HFFc6 (cell line): Measurements from ENCODE around the gene AFAP1. TPM values are rescaled to one million over a fixed set of nuclear protein-coding genes. Genes with fewer than 3 reads are reported as not detected.

Experiments used
- DNase-seq: peaks from one replicate; pipeline ENCODE4 v3.0.0-alpha.2; 2018
- H3K27ac Mint-ChIP-seq: 2 replicates; pipeline ENCODE4 v1.8.0; 2020; ENCODE audit warnings: mild to moderate bottlenecking, mixed read lengths
- H3K27me3 Mint-ChIP-seq: 2 replicates; pipeline ENCODE4 v1.8.0; 2021; ENCODE audit warnings: mild to moderate bottlenecking, moderate library complexity, mixed read lengths; ENCODE audit not compliant: insufficient read depth
- H3K36me3 Mint-ChIP-seq: 2 replicates; pipeline ENCODE4 v1.8.0; 2021; ENCODE audit warnings: low read depth, mixed read lengths
- H3K4me1 Mint-ChIP-seq: 2 replicates; pipeline ENCODE4 v1.8.0; 2020; ENCODE audit warnings: low read depth, mixed read lengths
- H3K4me3 Mint-ChIP-seq: 2 replicates; pipeline ENCODE4 v1.8.0; 2020; ENCODE audit warnings: mild to moderate bottlenecking, moderate library complexity, mixed read lengths
- H3K9me3 Mint-ChIP-seq: 2 replicates; pipeline ENCODE4 v1.8.0; 2020; ENCODE audit warnings: mild to moderate bottlenecking, mixed read lengths
- total RNA-seq, 6 experiments: library from RNA; stranded (reverse); fragmentation: NEBNext Ultra II Directional; extraction: Animal tissue kit (Norgen Biotek cat#: 25700); gene quantifications; 2 replicates in 1 of 6; 3 replicates in 5 of 6; pipeline ENCODE4 v1.2.3, GENCODE V29; 2021
- TF ChIP-seq, protein P1 (sequence below): fragments of 200-600 bp; sonication (generic); IDR thresholded peaks from 2 replicates; pipeline ENCODE4 v1.5.0; 2021; ENCODE audit warnings: antibody characterized with exemption, mild to moderate bottlenecking

AFAP1 gene
- total RNA-seq, 6 experiments from 2014 or later: 99.7 to 116 (median 107) TPM

DNA sequence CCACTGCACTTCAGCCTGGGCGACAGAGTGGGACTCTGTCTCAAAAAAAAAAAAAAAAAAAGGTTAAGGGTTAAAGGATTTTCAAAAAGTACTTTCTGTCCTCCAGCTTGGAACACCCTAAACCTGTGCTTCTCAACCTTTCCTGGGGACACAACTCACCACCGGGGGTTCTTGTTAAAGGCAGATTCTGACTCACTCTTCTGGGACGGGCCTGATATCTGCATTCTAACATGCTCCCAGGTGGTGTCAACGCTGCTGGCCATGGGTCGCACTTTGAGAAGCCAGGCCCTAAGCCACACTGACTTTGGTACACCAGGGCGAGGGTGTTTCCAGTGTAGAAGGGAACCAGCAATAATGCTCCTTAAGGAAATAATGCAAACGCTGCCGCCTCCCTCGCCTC, 46.1 kb downstream of the AFAP1 start:
- no peak overlapping the region for H3K4me3 Mint-ChIP-seq
- peaks cover 48% of the 10 kb centered on the region for H3K36me3 Mint-ChIP-seq
- H3K27ac Mint-ChIP-seq: peak overlapping the region; percentile 96
- no peak for DNase-seq
- TF ChIP-seq, protein P1, sequence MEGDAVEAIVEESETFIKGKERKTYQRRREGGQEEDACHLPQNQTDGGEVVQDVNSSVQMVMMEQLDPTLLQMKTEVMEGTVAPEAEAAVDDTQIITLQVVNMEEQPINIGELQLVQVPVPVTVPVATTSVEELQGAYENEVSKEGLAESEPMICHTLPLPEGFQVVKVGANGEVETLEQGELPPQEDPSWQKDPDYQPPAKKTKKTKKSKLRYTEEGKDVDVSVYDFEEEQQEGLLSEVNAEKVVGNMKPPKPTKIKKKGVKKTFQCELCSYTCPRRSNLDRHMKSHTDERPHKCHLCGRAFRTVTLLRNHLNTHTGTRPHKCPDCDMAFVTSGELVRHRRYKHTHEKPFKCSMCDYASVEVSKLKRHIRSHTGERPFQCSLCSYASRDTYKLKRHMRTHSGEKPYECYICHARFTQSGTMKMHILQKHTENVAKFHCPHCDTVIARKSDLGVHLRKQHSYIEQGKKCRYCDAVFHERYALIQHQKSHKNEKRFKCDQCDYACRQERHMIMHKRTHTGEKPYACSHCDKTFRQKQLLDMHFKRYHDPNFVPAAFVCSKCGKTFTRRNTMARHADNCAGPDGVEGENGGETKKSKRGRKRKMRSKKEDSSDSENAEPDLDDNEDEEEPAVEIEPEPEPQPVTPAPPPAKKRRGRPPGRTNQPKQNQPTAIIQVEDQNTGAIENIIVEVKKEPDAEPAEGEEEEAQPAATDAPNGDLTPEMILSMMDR: no peak
- peaks cover 7% of the 10 kb centered on the region for H3K27me3 Mint-ChIP-seq
- H3K9me3 Mint-ChIP-seq: peaks cover 7% of the 10 kb centered on the region
- H3K4me1 Mint-ChIP-seq: peaks cover 78% of the 10 kb centered on the region

DNA sequence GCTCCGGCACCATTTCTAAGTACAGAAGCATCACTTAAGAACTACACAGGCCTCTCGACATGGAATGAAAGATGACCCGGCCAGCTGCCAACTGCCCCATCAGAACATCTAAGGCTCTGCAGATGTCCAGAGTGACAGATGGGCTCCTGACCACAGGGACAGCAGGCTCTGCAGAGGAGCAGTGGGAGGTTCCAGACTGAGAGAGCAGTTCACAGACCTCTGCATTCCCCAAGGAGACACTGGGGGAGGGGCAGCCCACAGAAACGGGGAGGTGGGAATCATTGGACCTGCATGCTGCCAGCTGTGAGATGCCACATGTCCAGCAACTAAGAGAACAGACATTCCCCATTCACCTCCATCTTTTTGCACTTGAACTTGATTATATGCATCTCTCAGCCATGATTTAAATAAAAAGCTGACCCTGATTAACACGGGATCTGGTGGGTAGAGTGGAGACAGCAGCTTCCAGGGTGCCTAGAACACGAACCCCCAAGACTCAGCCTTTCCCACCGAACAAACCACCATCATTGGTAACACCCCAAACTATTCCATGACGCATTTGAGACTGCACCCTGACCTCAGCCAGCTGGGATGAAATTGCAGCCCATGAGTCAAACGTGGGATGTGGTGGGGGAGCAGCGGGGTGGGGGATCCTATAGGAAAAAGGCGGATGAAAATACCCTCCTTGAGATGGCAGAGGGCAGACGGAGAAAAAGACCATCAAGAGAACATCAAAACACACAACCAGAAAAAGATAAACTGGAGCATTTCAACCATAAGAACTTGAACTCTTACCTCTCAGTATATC, 47.2 kb downstream of the AFAP1 start:
- peaks cover 47% of the 10 kb centered on the region for H3K36me3 Mint-ChIP-seq
- peak; percentile 66 for DNase-seq
- peaks cover 78% of the 10 kb centered on the region for H3K4me1 Mint-ChIP-seq
- peaks cover 14% of the 10 kb centered on the region for H3K9me3 Mint-ChIP-seq
- H3K27ac Mint-ChIP-seq: peak overlapping the region; percentile 96
- H3K27me3 Mint-ChIP-seq: peaks cover 11% of the 10 kb centered on the region
- TF ChIP-seq, protein P1: no peak
- H3K4me3 Mint-ChIP-seq: peak overlapping the region; percentile 66

DNA sequence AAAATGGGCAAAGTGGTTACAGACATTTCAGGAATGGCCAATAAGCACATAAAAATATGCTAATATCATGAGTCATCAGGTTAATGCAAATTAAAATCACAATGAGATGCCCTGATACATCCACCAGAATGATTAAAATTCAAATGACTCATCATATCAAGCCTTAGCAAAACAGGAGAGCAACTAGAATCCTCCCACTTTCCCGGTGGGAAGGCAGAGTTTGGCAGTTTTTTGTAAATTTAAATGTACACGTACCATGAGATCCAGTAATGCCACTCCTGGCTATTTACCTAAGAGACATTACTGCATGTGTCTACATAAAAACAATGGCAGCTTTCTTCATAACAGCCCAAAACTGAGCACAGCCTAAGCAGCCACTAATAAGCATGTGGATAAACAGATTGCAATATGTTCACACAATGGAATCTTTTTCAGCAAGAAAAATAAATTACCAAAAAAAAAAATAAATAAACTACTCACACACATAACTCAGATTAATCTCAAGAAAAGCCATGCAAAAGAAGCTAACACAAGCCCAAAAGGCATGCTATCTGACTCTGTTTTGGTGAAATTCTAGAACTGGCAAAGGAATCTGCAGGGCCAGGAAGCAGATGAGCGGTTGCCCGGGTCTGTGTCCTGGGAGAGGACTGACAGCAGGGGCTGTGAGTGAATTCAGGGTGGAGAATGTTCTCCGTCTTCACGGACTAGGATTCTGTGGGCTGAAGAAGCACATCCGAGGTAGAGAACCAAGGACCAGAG, 48.8 kb downstream of the AFAP1 start:
- Mint-ChIP-seq H3K36me3 (peaks cover 52% of the 10 kb centered on the region), H3K27ac (peak overlapping the region; percentile 96), H3K9me3 (peaks cover 20% of the 10 kb centered on the region), H3K27me3 (peaks cover 11% of the 10 kb centered on the region), H3K4me1 (peaks cover 87% of the 10 kb centered on the region), H3K4me3 (peak overlapping the region; percentile 75)
- TF ChIP-seq, protein P1: no peak
- DNase-seq: peak; percentile 94

DNA sequence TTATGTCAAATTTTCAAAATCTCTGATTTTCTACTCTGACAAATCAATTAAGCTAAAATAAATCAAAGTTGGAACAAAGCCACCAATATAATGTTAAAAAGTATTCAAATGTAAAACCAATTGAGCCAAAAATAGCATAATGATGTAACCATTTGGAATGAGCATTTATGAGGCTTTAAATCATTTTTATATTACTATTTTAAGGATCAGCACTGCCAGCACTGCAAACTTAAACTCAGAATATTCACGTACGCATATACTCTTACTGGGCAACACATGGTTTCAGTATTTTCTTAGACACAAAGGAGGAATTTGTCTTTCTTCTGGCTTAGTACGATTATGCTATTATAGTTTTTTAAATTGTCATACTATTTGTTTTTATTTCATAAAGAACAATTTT, 52.2 kb downstream of the AFAP1 start:
- H3K27me3 Mint-ChIP-seq: peaks cover 12% of the 10 kb centered on the region
- TF ChIP-seq, protein P1: no peak
- H3K27ac Mint-ChIP-seq: peak overlapping the region; percentile 74
- peaks cover 20% of the 10 kb centered on the region for H3K9me3 Mint-ChIP-seq
- peaks cover 53% of the 10 kb centered on the region for H3K36me3 Mint-ChIP-seq
- H3K4me3 Mint-ChIP-seq: no peak overlapping the region
- peaks cover 91% of the 10 kb centered on the region for H3K4me1 Mint-ChIP-seq
- no peak for DNase-seq

DNA sequence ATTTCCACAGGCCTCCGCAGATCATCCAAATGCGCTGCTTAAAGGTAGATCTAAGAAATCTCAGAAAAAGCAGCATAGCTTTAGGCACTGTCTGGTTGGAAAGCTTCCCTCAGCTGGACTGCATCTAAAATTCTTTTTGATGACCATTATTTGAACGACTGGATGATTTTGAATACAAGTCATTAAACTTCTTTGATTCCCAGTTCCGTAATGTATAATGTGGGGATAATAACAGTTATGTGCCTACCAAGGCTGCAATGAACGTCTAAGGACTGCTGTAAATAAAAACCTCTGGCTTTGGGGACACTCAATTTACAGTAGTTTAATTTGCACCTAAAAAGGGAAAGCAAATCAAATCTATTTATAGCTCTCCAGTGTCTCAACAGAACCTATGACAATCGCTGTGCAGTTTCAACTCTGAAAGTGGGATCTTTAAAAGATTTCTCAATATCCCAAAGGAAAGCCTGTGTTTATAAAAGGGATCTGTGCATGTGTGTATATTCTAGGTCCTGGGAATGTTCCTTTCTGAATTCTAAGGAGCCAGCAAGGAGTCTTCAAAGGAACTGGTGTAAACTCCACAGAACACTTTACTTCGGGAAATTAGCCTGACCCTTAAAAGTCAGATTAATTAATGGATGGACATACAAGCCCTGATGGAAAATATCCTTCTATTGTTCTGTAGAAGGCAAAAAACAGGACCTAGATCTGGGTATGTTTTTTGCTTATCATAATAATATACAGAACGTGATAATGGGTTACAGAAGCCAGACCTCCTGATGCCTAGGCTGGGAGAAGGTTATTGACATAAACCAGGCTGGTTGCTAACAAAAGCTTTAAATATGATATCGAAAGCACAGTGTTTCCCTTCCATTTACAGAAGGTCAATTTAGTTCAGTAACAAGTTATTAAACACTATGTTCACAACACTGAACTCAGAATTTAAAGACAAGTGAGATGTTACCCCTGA, 53.4 kb downstream of the AFAP1 start:
- Mint-ChIP-seq H3K4me1 (peaks cover 91% of the 10 kb centered on the region), H3K9me3 (peaks cover 20% of the 10 kb centered on the region), H3K4me3 (peak overlapping the region; percentile 61), H3K27me3 (peaks cover 12% of the 10 kb centered on the region), H3K36me3 (peaks cover 59% of the 10 kb centered on the region), H3K27ac (peak overlapping the region; percentile 74)
- no peak for DNase-seq
- TF ChIP-seq, protein P1: no peak
